Type B pancreatic cell (in vitro differentiated cells): ENCODE results near the gene PTPRM. TPM values are rescaled to one million over a fixed set of nuclear protein-coding genes. Genes with fewer than 3 reads are reported as not detected.
"Not testable (repeated sequence)": the region's sequence is repeated elsewhere in the genome, so short reads cannot be mapped to it uniquely, and the experiment has no call there.

Experiments
- DNase-seq: peaks from one replicate; pipeline ENCODE4 v3.0.0; 2021; ENCODE audit warnings: mixed read lengths; ENCODE audit not compliant: unreplicated experiment; ENCODE audit errors: extremely low spot score
- H3K27ac Mint-ChIP-seq: 2 replicates; pipeline ENCODE4 v1.8.0; 2021; ENCODE audit warnings: mild to moderate bottlenecking, mixed read lengths
- H3K27me3 Mint-ChIP-seq: 2 replicates; pipeline ENCODE4 v1.8.0; 2021; ENCODE audit warnings: mixed read lengths
- H3K36me3 Mint-ChIP-seq: 2 replicates; pipeline ENCODE4 v1.8.0; 2021; ENCODE audit warnings: mixed read lengths
- H3K4me1 Mint-ChIP-seq: one replicate; pipeline ENCODE4 v1.8.0; 2021; ENCODE audit warnings: mixed read lengths; ENCODE audit not compliant: unreplicated experiment
- H3K4me3 Mint-ChIP-seq: 2 replicates; pipeline ENCODE4 v1.8.0; 2021; ENCODE audit warnings: mild to moderate bottlenecking, mixed read lengths
- H3K9me3 Mint-ChIP-seq: 2 replicates; pipeline ENCODE4 v1.8.0; 2021; ENCODE audit warnings: mixed read lengths
- CTCF ChIP-seq: fragments of 200-600 bp; sonication (generic); conservative IDR thresholded peaks from 2 replicates; pipeline ENCODE4 v1.5.0; 2021; ENCODE audit warnings: antibody characterized with exemption, mild to moderate bottlenecking
- total RNA-seq: library from RNA; stranded (reverse); gene quantifications from 2 replicates; pipeline ENCODE4 v1.2.1, GENCODE V29; 2021; ENCODE audit warnings: low replicate concordance

Gene PTPRM
- total RNA-seq, 1 donor from 2014 or later, result 18.6 TPM

- DNase-seq, result no peak
- Mint-ChIP-seq H3K27me3 (no peaks in the 10 kb centered on the region), H3K4me3 (no peak overlapping the region), H3K4me1 (no peaks in the 10 kb centered on the region), H3K36me3 (no peaks in the 10 kb centered on the region), H3K27ac (no peak overlapping the region), H3K9me3 (no peaks in the 10 kb centered on the region)
- peak; percentile 29 for TF ChIP-seq CTCF
These were observed 168.1 kb downstream of the PTPRM start for GRCh38 chr18:7735196-7735595.

- no peak for TF ChIP-seq CTCF
- no peak overlapping the region for H3K27ac Mint-ChIP-seq
- H3K36me3 Mint-ChIP-seq, result no peaks in the 10 kb centered on the region
- H3K4me3 Mint-ChIP-seq, result no peak overlapping the region
- H3K9me3 Mint-ChIP-seq, result no peaks in the 10 kb centered on the region
- H3K27me3 Mint-ChIP-seq, result no peaks in the 10 kb centered on the region
- peaks cover 2% of the 10 kb centered on the region for H3K4me1 Mint-ChIP-seq
- DNase-seq, result no peak
These were observed 168.6 kb downstream of the PTPRM start for GRCh38 chr18:7735626-7736175.

GRCh38 chr18:7736526-7736925, 169.4 kb downstream of the PTPRM start:
- H3K27ac Mint-ChIP-seq, H3K4me3 Mint-ChIP-seq, H3K4me1 Mint-ChIP-seq, H3K36me3 Mint-ChIP-seq, H3K9me3 Mint-ChIP-seq, H3K27me3 Mint-ChIP-seq, DNase-seq: not testable (repeated sequence)

GRCh38 chr18:7737550-7737949, 170.4 kb downstream of the PTPRM start:
- Mint-ChIP-seq H3K4me1 (peaks cover 7% of the 10 kb centered on the region), H3K9me3 (no peaks in the 10 kb centered on the region), H3K4me3 (no peak overlapping the region), H3K36me3 (no peaks in the 10 kb centered on the region), H3K27me3 (no peaks in the 10 kb centered on the region), H3K27ac (no peak overlapping the region)
- DNase-seq, result no peak
- TF ChIP-seq CTCF, result no peak

GRCh38 chr18:7740821-7741220, 173.7 kb downstream of the PTPRM start:
- TF ChIP-seq CTCF, result no peak
- no peak overlapping the region for H3K27ac Mint-ChIP-seq
- H3K9me3 Mint-ChIP-seq, result peaks cover 14% of the 10 kb centered on the region

GRCh38 chr18:7741640-7742039, 174.5 kb downstream of the PTPRM start:
- TF ChIP-seq CTCF, result no peak
- no peaks in the 10 kb centered on the region for H3K27me3 Mint-ChIP-seq
- H3K27ac Mint-ChIP-seq, result no peak overlapping the region
- H3K36me3 Mint-ChIP-seq, result peaks cover 6% of the 10 kb centered on the region
- H3K4me1 Mint-ChIP-seq, result peaks cover 7% of the 10 kb centered on the region
- no peak for DNase-seq
- no peak overlapping the region for H3K4me3 Mint-ChIP-seq
- peaks cover 16% of the 10 kb centered on the region for H3K9me3 Mint-ChIP-seq

More at GRCh38 chr18:7740821-7741220, 173.7 kb downstream of the PTPRM start:
- Mint-ChIP-seq H3K4me1 (peaks cover 7% of the 10 kb centered on the region), H3K36me3 (peaks cover 6% of the 10 kb centered on the region), H3K4me3 (no peak overlapping the region), H3K27me3 (no peaks in the 10 kb centered on the region)
- no peak for DNase-seq
